GM13977 (cell line): Measurements from ENCODE around the gene SH3TC1.

Experiments
- DNase-seq: peaks from one replicate; pipeline ENCODE4 v3.0.0; 2012; ENCODE audit warnings: low spot score
- CTCF ChIP-seq: IDR thresholded peaks from 2 replicates; pipeline ENCODE4 v1.5.1; 2012; ENCODE audit warnings: mild to moderate bottlenecking, control low read depth; ENCODE audit not compliant: insufficient read depth; ENCODE audit errors: extremely low read depth, missing control alignments
- in situ Hi-C: fragments of 300-500 bp; cut with MboI; formaldehyde crosslinking; loops from one replicate; pipeline ENCODE4 v1.12.0; 2022; ENCODE audit warnings: low sequenced_read_pairs, low pct_unique_long_range_greater_than_20kb, mixed read lengths, inconsistent platforms; ENCODE audit not compliant: unreplicated experiment

Gene SH3TC1

GRCh38 chr4:8174970-8175369 lies 24.1 kb upstream of the SH3TC1 start:
- no peak for TF ChIP-seq CTCF
- in situ Hi-C loops: no loop called here
- DNase-seq: no peak

DNA sequence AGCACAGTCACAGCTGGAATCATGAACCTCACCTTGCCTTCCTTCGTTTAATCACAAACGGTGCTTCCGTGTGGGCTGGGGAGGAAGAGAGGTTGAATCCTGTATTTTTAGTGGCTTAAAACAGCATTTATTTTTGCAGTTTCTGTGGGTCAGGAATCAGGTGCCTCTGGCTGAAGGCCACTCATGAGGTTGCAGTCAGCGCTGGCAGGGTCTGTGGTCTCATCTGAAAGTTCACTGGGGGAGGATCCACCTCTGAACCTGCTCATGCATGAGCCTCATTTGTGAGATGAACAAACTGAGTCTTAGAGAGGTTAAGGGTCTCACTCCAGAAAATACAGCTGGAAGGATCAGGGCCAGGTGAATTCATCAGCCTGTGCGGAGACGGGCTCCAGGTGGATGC lies 23.4 kb upstream of the SH3TC1 start:
- in situ Hi-C loops: no loop called here
- no peak for DNase-seq
- no peak for TF ChIP-seq CTCF

DNA sequence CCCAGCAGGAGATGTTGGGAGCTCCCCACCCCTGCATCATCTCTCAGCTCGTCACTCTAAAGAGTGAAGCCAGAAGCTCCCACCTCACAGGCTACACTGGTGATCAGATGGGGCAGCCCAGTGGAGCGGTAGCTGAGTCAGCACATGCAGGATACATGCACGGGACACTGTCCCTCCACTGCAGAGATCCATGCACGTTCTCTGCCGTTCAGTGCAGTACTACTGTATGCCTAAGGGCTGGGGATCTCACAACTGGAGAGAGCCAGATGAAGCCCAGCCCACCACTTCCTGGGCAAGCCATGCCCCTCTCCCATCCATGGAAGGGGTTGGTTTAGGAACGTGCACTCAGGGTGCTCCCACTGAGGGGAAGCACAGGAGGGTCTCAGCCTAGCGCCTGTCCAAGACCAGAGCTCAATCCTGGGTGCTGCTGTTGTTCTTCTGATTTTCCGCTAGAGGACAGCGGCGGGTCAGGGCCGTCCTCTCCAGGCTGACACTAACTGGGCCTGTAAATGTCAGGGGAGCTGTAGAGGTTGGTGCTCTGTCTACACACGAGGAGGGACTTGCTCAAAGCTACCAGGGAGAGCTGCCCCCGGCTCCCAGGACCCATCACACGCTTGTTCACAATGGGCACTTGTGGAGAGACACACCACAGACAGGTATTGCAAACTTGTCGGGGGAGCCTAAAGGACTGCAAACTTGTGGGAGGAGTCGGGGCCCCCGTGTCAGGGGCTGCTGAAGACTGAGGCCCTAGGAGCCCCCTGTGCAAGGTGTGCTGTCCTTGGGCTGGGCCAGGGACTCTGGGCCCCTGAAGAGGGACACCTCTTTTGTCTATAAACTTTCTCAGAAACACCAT lies 22.3 kb upstream of the SH3TC1 start:
- in situ Hi-C loops: no loop called here
- TF ChIP-seq CTCF: peak; percentile 90
- DNase-seq: peak; percentile 81

DNA sequence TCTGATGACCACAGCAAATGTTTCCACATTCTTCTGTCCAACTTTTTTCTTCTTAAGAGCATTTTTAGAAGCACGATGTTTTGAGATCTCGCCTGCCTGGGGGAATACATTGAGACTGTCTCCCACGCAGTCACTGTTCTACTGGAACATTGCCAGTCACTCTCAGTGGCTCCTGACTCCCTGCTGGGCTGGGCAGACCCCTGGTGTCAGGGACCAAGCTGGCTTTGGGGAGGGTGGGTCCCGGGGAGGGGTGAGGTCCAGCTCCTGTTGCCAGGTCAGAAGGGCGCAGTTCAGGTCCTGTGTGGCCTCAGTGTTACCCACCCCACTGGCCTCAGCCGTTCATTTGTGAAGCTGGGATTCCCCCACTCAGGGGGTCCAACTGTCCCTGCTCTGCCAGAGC lies 21.5 kb upstream of the SH3TC1 start:
- TF ChIP-seq CTCF: no peak
- in situ Hi-C loops: no loop called here

GRCh38 chr4:8177956-8178355 lies 21.1 kb upstream of the SH3TC1 start:
- in situ Hi-C loops: no loop called here
- no peak for TF ChIP-seq CTCF
- no peak for DNase-seq

More for the DNA sequence above, 21.5 kb upstream of the SH3TC1 start:
- no peak for DNase-seq

DNA sequence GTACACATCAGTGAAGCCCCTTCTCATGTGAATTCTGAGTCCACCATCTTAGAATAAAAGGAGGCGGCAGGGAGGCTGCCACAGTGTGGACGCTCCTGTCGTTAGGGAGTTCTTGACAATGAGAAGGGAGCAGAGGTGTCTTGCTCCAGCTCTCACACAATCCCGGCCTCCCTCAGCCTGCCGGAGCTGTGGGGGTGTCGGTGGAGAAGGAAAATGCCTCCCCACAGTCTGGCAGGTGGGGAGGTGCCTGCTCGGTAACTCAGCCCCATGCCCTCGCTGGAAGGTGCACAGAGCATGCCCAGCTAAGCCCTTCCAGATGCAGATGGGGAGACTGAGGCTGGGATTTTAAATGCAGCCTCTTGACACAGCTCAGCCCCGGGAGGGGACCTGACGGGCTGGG lies 20.0 kb upstream of the SH3TC1 start:
- DNase-seq: no peak
- in situ Hi-C loops: no loop called here
- TF ChIP-seq CTCF: no peak

DNA sequence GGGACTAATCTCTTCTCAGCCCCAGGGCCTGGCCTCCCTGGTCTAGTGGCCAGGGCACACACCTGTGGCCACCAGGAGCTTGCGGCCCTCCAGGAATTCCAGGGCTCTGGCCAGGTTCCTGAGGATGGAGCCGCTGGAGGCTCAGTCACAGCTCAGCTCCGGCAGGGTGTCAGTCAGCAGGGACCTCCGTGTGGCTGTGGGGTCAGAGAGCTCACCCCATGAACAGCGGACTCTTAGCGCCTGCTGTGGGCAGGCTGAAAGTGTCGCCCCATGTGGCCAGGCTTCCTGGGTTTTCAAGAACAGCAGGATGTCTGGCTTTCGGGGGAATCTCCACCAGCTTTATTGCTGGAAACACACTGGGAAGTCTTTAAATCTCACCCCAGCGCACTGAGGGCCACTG lies 19.3 kb upstream of the SH3TC1 start:
- in situ Hi-C loops: no loop called here
- TF ChIP-seq CTCF: no peak
- DNase-seq: no peak
